SH-SY5Y (cell line): ENCODE results near the gene COL9A1.

Source experiments
- GATA2 ChIP-seq: IDR thresholded peaks from 2 replicates; pipeline ENCODE4 v1.6.1; 2011; ENCODE audit warnings: mild to moderate bottlenecking, low read depth, low read length
- GATA3 ChIP-seq: IDR thresholded peaks from 2 replicates; pipeline ENCODE4 v1.6.1; 2011; ENCODE audit warnings: low read depth, mild to moderate bottlenecking, low read length, moderate library complexity

- TF ChIP-seq GATA2 = no peak
- TF ChIP-seq GATA3 = no peak
Observed at GRCh38 chr6:70314296-70314695, 11.4 kb upstream of the COL9A1 start.
